SJSA1 (cell line): Measurements from ENCODE around the gene TAS2R41. TPM values are rescaled to one million over a fixed set of nuclear protein-coding genes. Genes with fewer than 3 reads are reported as not detected.
"Not testable (repeated sequence)": the region's sequence is repeated elsewhere in the genome, so short reads cannot be mapped to it uniquely, and the experiment has no call there.

Source experiments
- DNase-seq, 2 experiments: peaks; one replicate each; pipeline ENCODE4 v3.0.0-alpha.2; 2015 to 2020; ENCODE audit warnings: low spot score in 2 of 2, low read depth in 1 of 2
- H3K27ac ChIP-seq: fragments of 250-450 bp; sonication (Bioruptor Pico); 2 replicates; pipeline ENCODE4 v1.5.1; 2020; ENCODE audit warnings: mild to moderate bottlenecking, moderate library complexity
- H3K27me3 ChIP-seq: fragments of 250-450 bp; sonication (Bioruptor Pico); replicated peaks from 2 replicates; pipeline ENCODE4 v1.5.1; 2020; ENCODE audit warnings: mild to moderate bottlenecking, moderate library complexity
- H3K36me3 ChIP-seq: fragments of 250-450 bp; sonication (Bioruptor Pico); 2 replicates; pipeline ENCODE4 v1.5.1; 2020; ENCODE audit warnings: mild to moderate bottlenecking
- H3K4me1 ChIP-seq: fragments of 250-450 bp; sonication (Bioruptor Pico); replicated peaks from 2 replicates; pipeline ENCODE4 v1.6.1; 2021; ENCODE audit warnings: mild to moderate bottlenecking
- H3K4me3 ChIP-seq: fragments of 250-450 bp; sonication (Bioruptor Pico); 2 replicates; pipeline ENCODE4 v1.5.1; 2020; ENCODE audit warnings: mild to moderate bottlenecking
- H3K9me3 ChIP-seq: fragments of 250-450 bp; sonication (Bioruptor Pico); replicated peaks from 2 replicates; pipeline ENCODE4 v1.5.1; 2020; ENCODE audit warnings: mild to moderate bottlenecking
- total RNA-seq: library from RNA; depleted of rRNA; stranded (reverse); fragments of >200 nt; shearing (Covaris generic); gene quantifications from 2 replicates; pipeline ENCODE4 v1.2.3, GENCODE V29; 2014

The TAS2R41 gene
- total RNA-seq, 1 experiment from 2014 or later = not detected

GRCh38 chr7:143507534-143508055, 29.9 kb downstream of the TAS2R41 start:
- H3K4me3 ChIP-seq = no peak overlapping the region
- H3K9me3 ChIP-seq = no peaks in the 10 kb centered on the region
- H3K27ac ChIP-seq = no peak overlapping the region
- H3K4me1 ChIP-seq = peaks cover 1% of the 10 kb centered on the region; the same call in 1 of the 2 replicates
- no peak for DNase-seq
- no peaks in the 10 kb centered on the region for H3K27me3 ChIP-seq
- no peaks in the 10 kb centered on the region for H3K36me3 ChIP-seq

- H3K36me3 ChIP-seq = no peaks in the 10 kb centered on the region
These were observed 33.4 kb downstream of the TAS2R41 start for GRCh38 chr7:143510854-143511592.

GRCh38 chr7:143511593-143512047, 33.9 kb downstream of the TAS2R41 start:
- peaks cover 3% of the 10 kb centered on the region; the same call in 1 of the 2 replicates for H3K4me1 ChIP-seq
- no peak overlapping the region for H3K27ac ChIP-seq

More at GRCh38 chr7:143510854-143511592, 33.4 kb downstream of the TAS2R41 start:
- no peaks in the 10 kb centered on the region for H3K9me3 ChIP-seq
- H3K4me1 ChIP-seq = peaks cover 3% of the 10 kb centered on the region; the same call in 1 of the 2 replicates
- H3K4me3 ChIP-seq = no peak overlapping the region
- H3K27me3 ChIP-seq = no peaks in the 10 kb centered on the region
- H3K27ac ChIP-seq = no peak overlapping the region
- no peak for DNase-seq

GRCh38 chr7:143512488-143513340, 35.0 kb downstream of the TAS2R41 start:
- H3K27me3 ChIP-seq = no peaks in the 10 kb centered on the region
- no peak for DNase-seq
- peaks cover 3% of the 10 kb centered on the region; the same call in 1 of the 2 replicates for H3K4me1 ChIP-seq
- no peaks in the 10 kb centered on the region for H3K9me3 ChIP-seq
- H3K4me3 ChIP-seq = no peak overlapping the region
- no peaks in the 10 kb centered on the region for H3K36me3 ChIP-seq
- H3K27ac ChIP-seq = no peak overlapping the region

More at GRCh38 chr7:143511593-143512047, 33.9 kb downstream of the TAS2R41 start:
- Histone ChIP-seq H3K4me3 (no peak overlapping the region), H3K9me3 (no peaks in the 10 kb centered on the region), H3K36me3 (no peaks in the 10 kb centered on the region), H3K27me3 (no peaks in the 10 kb centered on the region)
- DNase-seq = no peak

- peaks cover 3% of the 10 kb centered on the region; the same call in 1 of the 2 replicates for H3K4me1 ChIP-seq
- no peak overlapping the region for H3K4me3 ChIP-seq
- H3K36me3 ChIP-seq = no peaks in the 10 kb centered on the region
- no peaks in the 10 kb centered on the region for H3K27me3 ChIP-seq
- H3K27ac ChIP-seq = no peak overlapping the region
- no peaks in the 10 kb centered on the region for H3K9me3 ChIP-seq
- DNase-seq = no peak
These were observed 36.8 kb downstream of the TAS2R41 start for GRCh38 chr7:143514487-143514886.

GRCh38 chr7:143514995-143515735, 37.5 kb downstream of the TAS2R41 start:
- H3K36me3 ChIP-seq = no peaks in the 10 kb centered on the region
- H3K4me3 ChIP-seq = no peak overlapping the region
- DNase-seq = no peak
- no peaks in the 10 kb centered on the region for H3K9me3 ChIP-seq
- no peaks in the 10 kb centered on the region for H3K27me3 ChIP-seq
- no peak overlapping the region for H3K27ac ChIP-seq
- H3K4me1 ChIP-seq = peaks cover 3% of the 10 kb centered on the region; the same call in 1 of the 2 replicates

GRCh38 chr7:143516981-143517380, 39.3 kb downstream of the TAS2R41 start:
- no peak overlapping the region for H3K27ac ChIP-seq
- no peaks in the 10 kb centered on the region for H3K9me3 ChIP-seq
- no peaks in the 10 kb centered on the region for H3K36me3 ChIP-seq
- H3K27me3 ChIP-seq = no peaks in the 10 kb centered on the region
- peaks cover 3% of the 10 kb centered on the region; the same call in 1 of the 2 replicates for H3K4me1 ChIP-seq
- no peak overlapping the region for H3K4me3 ChIP-seq
- DNase-seq = no peak

- Histone ChIP-seq H3K27ac (no peak overlapping the region), H3K27me3 (no peaks in the 10 kb centered on the region), H3K9me3 (no peaks in the 10 kb centered on the region)
These were observed 40.8 kb downstream of the TAS2R41 start for GRCh38 chr7:143518521-143518920.

GRCh38 chr7:143518941-143519340, 41.3 kb downstream of the TAS2R41 start:
- no peak overlapping the region for H3K4me3 ChIP-seq
- no peak for DNase-seq
- no peaks in the 10 kb centered on the region for H3K9me3 ChIP-seq
- no peaks in the 10 kb centered on the region for H3K27me3 ChIP-seq
- H3K36me3 ChIP-seq = no peaks in the 10 kb centered on the region
- H3K4me1 ChIP-seq = no peaks in the 10 kb centered on the region
- H3K27ac ChIP-seq = no peak overlapping the region

More at GRCh38 chr7:143518521-143518920, 40.8 kb downstream of the TAS2R41 start:
- Histone ChIP-seq H3K4me3 (no peak overlapping the region), H3K4me1 (no peaks in the 10 kb centered on the region), H3K36me3 (no peaks in the 10 kb centered on the region)
- no peak for DNase-seq

- DNase-seq = no peak
- no peaks in the 10 kb centered on the region for H3K9me3 ChIP-seq
These were observed 41.9 kb downstream of the TAS2R41 start for GRCh38 chr7:143519411-143520131.

GRCh38 chr7:143522309-143522916, 44.7 kb downstream of the TAS2R41 start:
- not testable (repeated sequence) for H3K4me3 ChIP-seq, H3K27me3 ChIP-seq, H3K36me3 ChIP-seq, DNase-seq, H3K27ac ChIP-seq, H3K4me1 ChIP-seq, H3K9me3 ChIP-seq

More at GRCh38 chr7:143519411-143520131, 41.9 kb downstream of the TAS2R41 start:
- H3K4me3 ChIP-seq = no peak overlapping the region
- no peaks in the 10 kb centered on the region for H3K27me3 ChIP-seq
- H3K36me3 ChIP-seq = no peaks in the 10 kb centered on the region
- no peak overlapping the region for H3K27ac ChIP-seq
- H3K4me1 ChIP-seq = no peaks in the 10 kb centered on the region
